ENCODE results near the gene PPP2R2C. TPM values are rescaled to one million over a fixed set of nuclear protein-coding genes. Genes with fewer than 3 reads are reported as not detected.

PPP2R2C gene
- polyA plus RNA-seq, 1 donor (not counting 4 experiments of a cell fraction or from before 2014, with no cell fraction given) = 12.3 TPM

GRCh38 chr4:6302869-6303268 is 169.5 kb downstream of the PPP2R2C start:
- Histone ChIP-seq H3K4me1 (ENCODE audit: control insufficient read depth, extremely low read depth, insufficient read depth, low read length) (no peaks in the 10 kb centered on the region), H3K4me2 (ENCODE audit: control insufficient read depth, extremely low read depth, insufficient read depth, low read depth, low read length) (no peak overlapping the region), H3K27me3 (ENCODE audit: control insufficient read depth, extremely low read depth, insufficient read depth, low read length) (peaks cover 7% of the 10 kb centered on the region), H3K27ac (ENCODE audit: control insufficient read depth, insufficient read depth, low read length) (no peak overlapping the region), H3K9ac (ENCODE audit: control insufficient read depth, extremely low read depth, insufficient read depth, low read length) (no peak overlapping the region), H4K20me1 (ENCODE audit: control insufficient read depth, extremely low read depth, insufficient read depth, low read length) (no peaks in the 10 kb centered on the region), H3K9me1 (ENCODE audit: control insufficient read depth, extremely low read depth, insufficient read depth, low read length) (no peaks in the 10 kb centered on the region), H3K36me3 (ENCODE audit: control insufficient read depth in 2 of 2, extremely low read depth in 1 of 2, insufficient read depth in 2 of 2, low read length in 2 of 2) (peaks cover 0 to 2% of the 10 kb centered on the region in 2 experiments), H3K79me2 (ENCODE audit: control insufficient read depth, insufficient read depth, low read length) (no peaks in the 10 kb centered on the region), H3K4me3 (ENCODE audit: control insufficient read depth in 2 of 3, extremely low read depth in 1 of 3, insufficient read depth in 2 of 3, low read depth in 1 of 3, low read length in 3 of 3) (no peak overlapping the region), H3K9me3 (ENCODE audit: control insufficient read depth, low read depth, low read length) (no peaks in the 10 kb centered on the region), H2AFZ (ENCODE audit: control insufficient read depth, low read length) (no peak overlapping the region)
- FAIRE-seq (no peak), DNase-seq (ENCODE audit: low read depth, low spot score) (no peak)
- no peak for TF ChIP-seq CTCF (optimal IDR thresholded peaks at IDR 0.05 in 1 of 3, IDR thresholded peaks at IDR 0.05 in 1 of 3, conservative IDR thresholded peaks at IDR 0.05 in 1 of 3; ENCODE audit: extremely low read depth in 1 of 3, insufficient read depth in 2 of 3, low read length in 3 of 3)
- no peak for TF ChIP-seq EZH2 (IDR thresholded peaks at IDR 0.05; ENCODE audit: low read length)
- dilution Hi-C loops (cut with MboI; ENCODE audit: extremely low pct_ligation_motif_present, low sequenced_read_pairs) = no loop called here

DNA sequence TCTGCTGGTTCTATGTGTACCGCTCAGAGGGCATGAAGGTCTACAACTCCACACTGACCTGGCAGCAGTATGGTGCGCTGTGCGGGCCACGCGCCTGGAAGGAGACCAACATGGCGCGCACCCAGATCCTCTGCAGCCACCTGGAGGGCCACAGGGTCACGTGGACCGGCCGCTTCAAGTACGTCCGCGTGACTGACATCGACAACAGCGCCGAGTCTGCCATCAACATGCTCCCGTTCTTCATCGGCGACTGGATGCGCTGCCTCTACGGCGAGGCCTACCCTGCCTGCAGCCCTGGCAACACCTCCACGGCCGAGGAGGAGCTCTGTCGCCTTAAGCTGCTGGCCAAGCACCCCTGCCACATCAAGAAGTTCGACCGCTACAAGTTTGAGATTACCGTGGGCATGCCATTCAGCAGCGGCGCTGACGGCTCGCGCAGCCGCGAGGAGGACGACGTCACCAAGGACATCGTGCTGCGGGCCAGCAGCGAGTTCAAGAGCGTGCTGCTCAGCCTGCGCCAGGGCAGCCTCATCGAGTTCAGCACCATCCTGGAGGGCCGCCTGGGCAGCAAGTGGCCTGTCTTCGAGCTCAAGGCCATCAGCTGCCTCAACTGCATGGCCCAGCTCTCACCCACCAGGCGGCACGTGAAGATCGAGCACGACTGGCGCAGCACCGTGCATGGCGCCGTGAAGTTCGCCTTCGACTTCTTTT is 170.5 kb downstream of the PPP2R2C start:
- DNase-seq (ENCODE audit: low read depth, low spot score) (no peak), FAIRE-seq (no peak)
- H3K36me3 ChIP-seq (ENCODE audit: control insufficient read depth in 2 of 2, extremely low read depth in 1 of 2, insufficient read depth in 2 of 2, low read length in 2 of 2) = peaks cover 0 to 2% of the 10 kb centered on the region in 2 experiments
- no peaks in the 10 kb centered on the region for H3K27me3 ChIP-seq (ENCODE audit: control insufficient read depth, extremely low read depth, insufficient read depth, low read length)
- dilution Hi-C loops (cut with MboI; ENCODE audit: extremely low pct_ligation_motif_present, low sequenced_read_pairs) = no loop called here
- H3K79me2 ChIP-seq (ENCODE audit: control insufficient read depth, insufficient read depth, low read length) = no peaks in the 10 kb centered on the region
- no peaks in the 10 kb centered on the region for H3K4me1 ChIP-seq (ENCODE audit: control insufficient read depth, extremely low read depth, insufficient read depth, low read length)
- TF ChIP-seq CTCF (optimal IDR thresholded peaks at IDR 0.05 in 1 of 3, IDR thresholded peaks at IDR 0.05 in 1 of 3, conservative IDR thresholded peaks at IDR 0.05 in 1 of 3; ENCODE audit: extremely low read depth in 1 of 3, insufficient read depth in 2 of 3, low read length in 3 of 3) (no peak), EZH2 (IDR thresholded peaks at IDR 0.05; ENCODE audit: low read length) (no peak)
- no peak overlapping the region for H3K9ac ChIP-seq (ENCODE audit: control insufficient read depth, extremely low read depth, insufficient read depth, low read length)
- no peak overlapping the region for H3K4me2 ChIP-seq (ENCODE audit: control insufficient read depth, extremely low read depth, insufficient read depth, low read depth, low read length)
- H2AFZ ChIP-seq (ENCODE audit: control insufficient read depth, low read length) = no peak overlapping the region
- no peaks in the 10 kb centered on the region for H3K9me1 ChIP-seq (ENCODE audit: control insufficient read depth, extremely low read depth, insufficient read depth, low read length)
- no peaks in the 10 kb centered on the region for H3K9me3 ChIP-seq (ENCODE audit: control insufficient read depth, low read depth, low read length)
- H3K4me3 ChIP-seq (ENCODE audit: control insufficient read depth in 2 of 3, extremely low read depth in 1 of 3, insufficient read depth in 2 of 3, low read depth in 1 of 3, low read length in 3 of 3) = no peak overlapping the region
- no peak overlapping the region for H3K27ac ChIP-seq (ENCODE audit: control insufficient read depth, insufficient read depth, low read length)
- H4K20me1 ChIP-seq (ENCODE audit: control insufficient read depth, extremely low read depth, insufficient read depth, low read length) = no peaks in the 10 kb centered on the region
